WERI-Rb-1 (cell line): ENCODE measurements around the gene WNK2.
A peak's percentile ranks its signal among the peaks of the same experiment; 100 is the strongest.

Source experiments
- DNase-seq: peaks from one replicate; pipeline ENCODE4 v3.0.0-alpha.2; 2020
- H3K27ac ChIP-seq: fragments of 250-450 bp; sonication (Bioruptor Pico); 2 replicates; pipeline ENCODE4 v1.5.1; 2020; ENCODE audit warnings: mild to moderate bottlenecking, moderate library complexity
- H3K27me3 ChIP-seq: fragments of 250-450 bp; sonication (Bioruptor Pico); 2 replicates; pipeline ENCODE4 v1.5.1; 2021; ENCODE audit warnings: mild to moderate bottlenecking, low read depth, moderate library complexity; ENCODE audit not compliant: insufficient read depth, severe bottlenecking
- H3K36me3 ChIP-seq: fragments of 250-450 bp; sonication (Bioruptor Pico); 2 replicates; pipeline ENCODE4 v1.5.1; 2020; ENCODE audit warnings: mild to moderate bottlenecking, moderate library complexity
- H3K4me3 ChIP-seq: 2 replicates; pipeline ENCODE4 v1.5.1; 2011; ENCODE audit warnings: low read depth, mild to moderate bottlenecking, control low read depth, low read length
- H3K9me3 ChIP-seq: fragments of 250-450 bp; sonication (Bioruptor Pico); 2 replicates; pipeline ENCODE4 v1.5.1; 2021; ENCODE audit warnings: mild to moderate bottlenecking, moderate library complexity; ENCODE audit not compliant: severe bottlenecking
- TF ChIP-seq, protein P1 (sequence below): IDR thresholded peaks from 2 replicates; pipeline ENCODE4 v1.5.1; 2011; ENCODE audit warnings: low read depth, mild to moderate bottlenecking, control low read depth, inconsistent platforms, low read length

WNK2 gene

DNA sequence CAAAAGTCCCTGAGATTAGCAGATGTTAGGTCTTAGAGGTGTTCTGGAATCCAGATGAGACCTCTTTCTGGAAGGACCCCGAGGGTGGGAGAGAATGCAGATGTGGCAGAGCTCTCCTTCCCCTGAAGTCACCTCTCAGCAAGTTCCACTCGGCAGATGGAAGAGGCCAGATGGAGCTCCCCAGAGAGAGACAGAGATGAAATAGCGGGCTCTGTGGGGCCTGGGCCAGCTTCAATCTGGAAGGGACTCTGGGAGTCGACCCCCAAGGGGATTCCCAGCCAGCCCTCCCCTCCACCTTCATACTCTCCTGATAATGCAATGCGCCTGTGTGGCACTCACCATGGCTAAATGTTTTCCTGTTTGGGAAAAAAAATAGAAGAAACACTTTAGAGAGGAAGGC lies 60.2 kb downstream of the WNK2 start:
- Histone ChIP-seq H3K27me3 (no peaks in the 10 kb centered on the region), H3K9me3 (no peaks in the 10 kb centered on the region), H3K4me3 (no peak overlapping the region), H3K36me3 (peaks cover 42% of the 10 kb centered on the region), H3K27ac (peak overlapping the region; percentile 66)
- TF ChIP-seq, protein P1, sequence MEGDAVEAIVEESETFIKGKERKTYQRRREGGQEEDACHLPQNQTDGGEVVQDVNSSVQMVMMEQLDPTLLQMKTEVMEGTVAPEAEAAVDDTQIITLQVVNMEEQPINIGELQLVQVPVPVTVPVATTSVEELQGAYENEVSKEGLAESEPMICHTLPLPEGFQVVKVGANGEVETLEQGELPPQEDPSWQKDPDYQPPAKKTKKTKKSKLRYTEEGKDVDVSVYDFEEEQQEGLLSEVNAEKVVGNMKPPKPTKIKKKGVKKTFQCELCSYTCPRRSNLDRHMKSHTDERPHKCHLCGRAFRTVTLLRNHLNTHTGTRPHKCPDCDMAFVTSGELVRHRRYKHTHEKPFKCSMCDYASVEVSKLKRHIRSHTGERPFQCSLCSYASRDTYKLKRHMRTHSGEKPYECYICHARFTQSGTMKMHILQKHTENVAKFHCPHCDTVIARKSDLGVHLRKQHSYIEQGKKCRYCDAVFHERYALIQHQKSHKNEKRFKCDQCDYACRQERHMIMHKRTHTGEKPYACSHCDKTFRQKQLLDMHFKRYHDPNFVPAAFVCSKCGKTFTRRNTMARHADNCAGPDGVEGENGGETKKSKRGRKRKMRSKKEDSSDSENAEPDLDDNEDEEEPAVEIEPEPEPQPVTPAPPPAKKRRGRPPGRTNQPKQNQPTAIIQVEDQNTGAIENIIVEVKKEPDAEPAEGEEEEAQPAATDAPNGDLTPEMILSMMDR: no peak
- peak; percentile 58 for DNase-seq

DNA sequence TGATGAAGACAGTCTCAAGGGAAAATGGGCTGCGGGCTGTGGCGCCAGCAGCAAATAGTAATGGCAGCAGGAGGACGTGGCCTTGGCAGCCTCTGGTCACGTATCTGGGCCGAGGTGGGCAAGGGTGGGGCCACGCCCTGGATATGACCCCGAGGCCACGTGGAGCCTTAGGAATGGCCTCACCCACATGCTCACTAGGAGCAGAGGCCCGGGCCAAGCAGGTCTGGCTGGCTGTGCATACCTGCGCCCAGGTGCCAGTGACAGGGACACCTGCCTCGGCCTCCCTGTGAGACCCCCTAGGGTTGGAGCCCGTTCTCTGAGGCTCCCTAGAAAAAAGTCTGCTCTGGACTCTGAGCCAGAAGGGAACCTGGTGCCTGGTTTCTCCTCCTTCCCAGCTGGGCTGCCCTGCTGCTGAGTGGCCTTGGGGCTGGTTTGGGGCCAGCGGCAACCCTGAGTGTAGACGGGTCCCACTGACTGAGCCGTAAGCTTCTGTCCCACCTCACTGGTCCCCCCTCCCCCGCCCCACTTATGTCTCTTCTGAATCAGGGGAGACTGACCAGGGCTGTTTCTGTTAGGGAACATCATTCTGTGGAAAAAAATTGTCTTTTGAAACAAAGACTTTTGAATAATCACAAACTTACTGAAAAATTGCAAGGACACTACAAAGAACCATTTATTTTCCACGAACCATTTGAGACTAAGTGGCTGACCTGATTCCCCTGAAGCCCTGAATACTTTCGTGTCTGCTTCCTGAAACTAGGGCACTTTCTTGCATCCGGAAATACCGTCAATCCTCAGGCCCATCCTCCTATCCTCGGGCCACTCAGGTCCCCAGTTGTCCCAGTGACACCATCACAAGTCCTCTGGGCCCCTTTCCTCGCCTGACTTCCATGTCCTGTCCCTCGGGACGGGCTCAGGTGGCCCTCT lies 60.8 kb downstream of the WNK2 start:
- peak overlapping the region; percentile 66 for H3K27ac ChIP-seq
- H3K9me3 ChIP-seq: no peaks in the 10 kb centered on the region
- no peaks in the 10 kb centered on the region for H3K27me3 ChIP-seq
- peaks cover 41% of the 10 kb centered on the region for H3K36me3 ChIP-seq
- no peak overlapping the region for H3K4me3 ChIP-seq
- no peak for DNase-seq
- TF ChIP-seq, protein P1: no peak

DNA sequence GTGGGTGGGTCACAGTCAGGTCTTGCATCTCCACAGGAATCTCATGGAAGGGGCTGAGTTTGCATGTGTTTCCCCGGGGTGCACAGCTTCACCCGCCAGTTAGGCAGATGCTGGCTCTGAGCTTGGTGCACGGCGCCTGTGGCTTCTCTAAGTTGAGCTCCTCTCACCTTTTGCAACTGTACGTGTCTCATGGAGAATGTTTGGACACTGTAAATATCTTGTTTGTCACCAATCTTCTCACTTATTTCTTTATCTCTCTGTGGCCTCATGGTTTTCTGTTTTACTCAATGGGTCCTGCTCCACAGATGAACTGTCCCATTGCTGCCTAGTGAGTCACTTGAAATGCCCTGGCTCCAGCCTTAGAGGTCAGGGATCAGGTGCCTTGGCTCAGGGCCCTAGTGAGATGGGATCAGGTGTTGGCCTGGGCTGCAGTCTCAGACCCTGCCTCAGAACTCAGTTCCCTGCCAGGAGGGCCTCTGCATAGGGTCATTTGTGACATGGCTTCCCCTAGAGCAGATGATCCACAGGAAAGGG lies 61.6 kb downstream of the WNK2 start:
- TF ChIP-seq, protein P1: no peak
- peaks cover 37% of the 10 kb centered on the region for H3K36me3 ChIP-seq
- H3K9me3 ChIP-seq: no peaks in the 10 kb centered on the region
- H3K4me3 ChIP-seq: no peak overlapping the region
- H3K27ac ChIP-seq: peak overlapping the region; percentile 66
- no peaks in the 10 kb centered on the region for H3K27me3 ChIP-seq
- no peak for DNase-seq

DNA sequence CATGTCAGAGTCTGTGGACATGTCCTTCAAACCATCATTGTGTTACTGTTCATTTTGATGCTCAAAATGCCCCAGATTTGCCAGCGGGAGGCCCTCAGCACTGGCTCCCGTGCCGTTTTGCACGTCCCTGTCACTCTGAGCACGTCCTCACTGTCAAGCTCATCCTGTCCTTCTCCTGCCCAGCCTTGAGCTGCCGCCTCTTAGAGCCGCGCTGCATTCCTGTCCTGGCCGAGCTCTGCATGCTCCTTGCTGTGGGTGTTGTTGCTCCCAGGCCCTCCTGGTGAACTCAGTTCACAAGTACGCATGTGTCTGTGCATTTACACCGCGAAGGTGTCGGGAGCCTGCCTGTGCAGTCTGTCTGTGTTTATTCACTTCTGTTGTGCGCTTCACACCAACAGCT lies 62.2 kb downstream of the WNK2 start:
- no peak for DNase-seq
- Histone ChIP-seq H3K4me3 (no peak overlapping the region), H3K27me3 (no peaks in the 10 kb centered on the region), H3K27ac (no peak overlapping the region), H3K36me3 (peaks cover 35% of the 10 kb centered on the region), H3K9me3 (no peaks in the 10 kb centered on the region)
- TF ChIP-seq, protein P1: no peak

DNA sequence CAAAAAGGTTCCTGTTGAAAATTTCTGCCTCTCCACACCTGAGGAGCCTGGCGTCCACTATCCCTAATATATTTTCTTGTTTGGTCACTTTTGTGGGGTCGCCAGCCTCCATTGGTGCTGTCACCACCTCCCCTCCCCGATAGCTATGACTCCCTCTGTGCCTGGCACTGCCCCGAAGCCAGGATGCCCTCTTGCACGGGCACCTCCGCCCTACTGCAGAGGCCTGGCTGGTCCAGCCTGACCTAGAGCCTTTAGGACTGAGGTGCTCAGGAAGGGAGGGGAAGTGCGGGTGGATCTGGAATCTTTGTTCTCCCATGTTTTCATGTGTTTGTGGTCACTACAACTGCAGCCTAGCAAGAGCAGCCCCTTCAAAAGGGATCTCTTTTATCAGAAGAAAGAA lies 62.6 kb downstream of the WNK2 start:
- TF ChIP-seq, protein P1: no peak
- H3K27me3 ChIP-seq: no peaks in the 10 kb centered on the region
- no peaks in the 10 kb centered on the region for H3K9me3 ChIP-seq
- no peak for DNase-seq
- H3K4me3 ChIP-seq: no peak overlapping the region
- peaks cover 31% of the 10 kb centered on the region for H3K36me3 ChIP-seq
- H3K27ac ChIP-seq: no peak overlapping the region
